HEK293T (cell line): ENCODE results near the gene ZFC3H1.

Experiments used
- ARNT ChIP-seq: fragments of 450-650 bp; IDR thresholded peaks from 2 replicates; pipeline ENCODE4 v1.6.1; 2017; ENCODE audit warnings: mild to moderate bottlenecking
- BHLHE40 ChIP-seq: fragments of 450-650 bp; IDR thresholded peaks from 2 replicates; pipeline ENCODE4 v1.6.1; 2016; ENCODE audit warnings: mild to moderate bottlenecking, moderate library complexity, borderline replicate concordance
- FOXA1 ChIP-seq: fragments of 450-650 bp; IDR thresholded peaks from 2 replicates; pipeline ENCODE4 v1.6.1; 2016; ENCODE audit warnings: mild to moderate bottlenecking
- FOXK2 ChIP-seq: fragments of 450-650 bp; IDR thresholded peaks from 2 replicates; pipeline ENCODE4 v1.6.1; 2016; ENCODE audit warnings: mild to moderate bottlenecking
- FOXM1 ChIP-seq: fragments of 450-650 bp; IDR thresholded peaks from 2 replicates; pipeline ENCODE4 v1.6.1; 2017; ENCODE audit warnings: mild to moderate bottlenecking, borderline replicate concordance
- HDGF ChIP-seq: fragments of 450-650 bp; IDR thresholded peaks from 2 replicates; pipeline ENCODE4 v1.6.1; 2017; ENCODE audit warnings: antibody characterized with exemption, borderline replicate concordance
- LEF1 ChIP-seq: fragments of 450-650 bp; IDR thresholded peaks from 2 replicates; pipeline ENCODE4 v1.6.1; 2017; ENCODE audit warnings: mild to moderate bottlenecking, borderline replicate concordance
- NFRKB ChIP-seq: fragments of 450-650 bp; IDR thresholded peaks from 2 replicates; pipeline ENCODE4 v1.6.1; 2016; ENCODE audit warnings: mild to moderate bottlenecking, moderate library complexity
- SP1 ChIP-seq: fragments of 450-650 bp; IDR thresholded peaks from 2 replicates; pipeline ENCODE4 v1.6.1; 2017
- SUZ12 ChIP-seq: fragments of 450-650 bp; IDR thresholded peaks from 2 replicates; pipeline ENCODE4 v1.6.1; 2016; ENCODE audit warnings: mild to moderate bottlenecking
- TARDBP ChIP-seq: fragments of 450-650 bp; IDR thresholded peaks from 2 replicates; pipeline ENCODE4 v1.6.1; 2016
- ZNF384 ChIP-seq: fragments of 450-650 bp; IDR thresholded peaks from 2 replicates; pipeline ENCODE4 v1.6.1; 2016
- TF ChIP-seq, protein P1 (sequence below): fragments of 450-650 bp; IDR thresholded peaks from 2 replicates; pipeline ENCODE4 v1.6.1; 2016

DNA sequence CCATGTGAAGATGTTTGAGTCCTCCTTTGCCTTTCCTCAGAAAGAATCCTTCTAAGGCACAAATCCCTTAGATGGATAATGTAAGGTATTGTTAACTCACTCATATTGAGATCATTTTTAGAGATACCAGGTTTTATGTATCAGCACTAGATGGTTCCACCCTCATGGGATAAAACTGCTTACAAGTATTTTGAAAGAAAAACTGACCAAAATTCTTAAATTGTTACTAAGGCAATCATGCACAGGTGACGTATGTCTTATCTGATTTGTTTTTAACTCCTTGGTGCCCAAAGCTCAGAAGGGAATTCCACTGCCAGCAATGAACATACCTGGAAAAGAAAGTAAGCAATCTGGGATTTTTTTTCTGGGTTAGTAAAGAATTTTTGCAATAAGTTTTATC lies 78.4 kb downstream of the ZFC3H1 start:
- no peak for TF ChIP-seq TARDBP
- no peak for TF ChIP-seq SP1
- no peak for TF ChIP-seq BHLHE40
- TF ChIP-seq, protein P1, sequence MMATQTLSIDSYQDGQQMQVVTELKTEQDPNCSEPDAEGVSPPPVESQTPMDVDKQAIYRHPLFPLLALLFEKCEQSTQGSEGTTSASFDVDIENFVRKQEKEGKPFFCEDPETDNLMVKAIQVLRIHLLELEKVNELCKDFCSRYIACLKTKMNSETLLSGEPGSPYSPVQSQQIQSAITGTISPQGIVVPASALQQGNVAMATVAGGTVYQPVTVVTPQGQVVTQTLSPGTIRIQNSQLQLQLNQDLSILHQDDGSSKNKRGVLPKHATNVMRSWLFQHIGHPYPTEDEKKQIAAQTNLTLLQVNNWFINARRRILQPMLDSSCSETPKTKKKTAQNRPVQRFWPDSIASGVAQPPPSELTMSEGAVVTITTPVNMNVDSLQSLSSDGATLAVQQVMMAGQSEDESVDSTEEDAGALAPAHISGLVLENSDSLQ: no peak
- TF ChIP-seq NFRKB: no peak
- no peak for TF ChIP-seq SUZ12
- TF ChIP-seq FOXM1: no peak
- TF ChIP-seq HDGF: no peak
- TF ChIP-seq LEF1: no peak
- TF ChIP-seq FOXA1: no peak
- no peak for TF ChIP-seq ARNT
- TF ChIP-seq FOXK2: no peak
- TF ChIP-seq ZNF384: no peak
